HG03097 (cell line): ENCODE data around the gene TFR2.

Experiments used
- ATAC-seq: cut with Tn5 transposase; IDR thresholded peaks from one replicate; pipeline ENCODE4 v1.9.1; 2021; ENCODE audit not compliant: unreplicated experiment, low FRiP score

The TFR2 gene

GRCh38 chr7:100654908-100655831, 13.8 kb upstream of the TFR2 start:
- no peak for ATAC-seq

DNA sequence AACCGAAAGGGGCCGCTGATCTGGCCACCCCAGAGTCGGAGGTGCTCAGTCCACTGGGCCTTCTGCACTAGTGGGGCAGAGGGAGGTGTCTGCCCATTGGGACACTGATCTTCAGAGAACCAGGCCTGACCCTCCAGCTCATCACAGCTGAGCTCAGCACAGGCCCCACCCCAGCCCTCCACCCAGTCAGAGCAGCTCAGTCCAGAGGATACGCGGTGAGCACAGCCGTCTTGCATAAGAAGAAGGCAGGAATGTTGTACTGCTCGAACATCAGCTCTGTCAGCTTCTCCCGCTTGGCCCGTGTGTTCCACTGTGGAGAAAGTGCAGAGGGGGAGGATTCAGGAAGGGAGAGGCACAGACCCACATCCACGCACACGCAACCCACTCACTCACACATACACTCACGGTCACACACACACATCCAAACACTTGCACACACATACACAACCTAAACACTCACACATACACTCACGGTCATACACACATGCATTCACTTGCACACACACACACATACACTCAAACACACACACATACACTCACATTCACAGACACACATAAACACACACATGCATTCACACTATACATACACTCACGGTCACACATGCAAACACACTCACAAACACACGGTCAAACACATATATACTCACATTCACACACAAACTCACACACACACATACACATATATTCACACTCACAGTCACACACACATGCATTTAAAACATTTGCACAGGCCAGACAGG, 8.6 kb upstream of the TFR2 start:
- ATAC-seq = no peak

DNA sequence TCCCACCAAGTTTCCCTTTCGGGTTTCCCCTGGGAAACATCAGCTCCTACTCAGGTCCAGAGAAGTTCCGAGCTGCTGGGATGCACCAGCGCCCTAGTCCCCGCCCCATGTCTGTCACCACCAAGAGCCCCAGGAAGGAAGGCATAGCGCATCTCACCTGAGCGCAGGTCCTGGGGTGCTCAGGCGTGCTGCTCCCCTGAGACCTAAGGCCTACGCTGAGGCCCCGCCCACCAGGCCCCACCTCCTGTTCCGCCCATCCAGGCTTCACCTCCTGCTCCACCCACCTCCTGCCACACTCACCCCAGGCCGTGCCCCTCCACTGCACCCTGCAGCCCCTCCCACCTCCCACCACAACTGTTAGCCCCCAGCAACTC, 1.2 kb upstream of the TFR2 start:
- ATAC-seq = no peak

- no peak for ATAC-seq
Observed at GRCh38 chr7:100641860-100642533, 645 bp upstream of the TFR2 start.

GRCh38 chr7:100640517-100641440, 573 bp downstream of the TFR2 start:
- ATAC-seq = no peak

GRCh38 chr7:100639995-100640516, 1.3 kb downstream of the TFR2 start:
- no peak for ATAC-seq

GRCh38 chr7:100632951-100633717, 8.2 kb downstream of the TFR2 start:
- no peak for ATAC-seq

- no peak for ATAC-seq
Observed at GRCh38 chr7:100630066-100630465, 11.3 kb downstream of the TFR2 start.

DNA sequence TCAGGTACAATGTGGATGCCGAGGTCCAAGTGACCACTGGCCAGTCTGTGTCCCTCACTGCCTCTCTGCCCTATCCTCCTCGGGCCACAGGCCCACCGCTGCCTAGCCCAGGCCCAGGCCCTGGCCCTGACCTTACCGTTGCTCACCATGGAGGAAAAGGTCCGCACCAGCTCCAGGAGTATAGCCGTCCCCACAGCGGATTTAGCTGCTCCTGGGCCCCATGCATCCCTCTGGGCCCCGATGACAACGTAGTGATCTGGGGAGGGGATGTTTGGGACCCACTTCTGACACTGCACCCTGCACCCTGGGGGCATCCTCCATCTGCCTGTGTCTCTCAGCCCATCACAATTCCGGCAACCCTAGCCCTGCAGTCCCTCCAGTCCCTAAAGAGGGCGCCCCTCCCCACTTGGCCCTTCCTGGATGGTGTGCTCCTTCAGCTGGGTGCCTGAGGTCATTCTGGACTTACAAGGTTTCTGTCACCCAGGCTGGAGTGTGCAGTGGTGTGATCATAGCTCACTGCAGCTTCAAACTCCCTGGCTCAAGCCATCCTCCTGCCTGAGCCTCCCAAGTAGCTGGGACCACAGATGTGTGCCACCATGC, 12.1 kb downstream of the TFR2 start:
- ATAC-seq = no peak

DNA sequence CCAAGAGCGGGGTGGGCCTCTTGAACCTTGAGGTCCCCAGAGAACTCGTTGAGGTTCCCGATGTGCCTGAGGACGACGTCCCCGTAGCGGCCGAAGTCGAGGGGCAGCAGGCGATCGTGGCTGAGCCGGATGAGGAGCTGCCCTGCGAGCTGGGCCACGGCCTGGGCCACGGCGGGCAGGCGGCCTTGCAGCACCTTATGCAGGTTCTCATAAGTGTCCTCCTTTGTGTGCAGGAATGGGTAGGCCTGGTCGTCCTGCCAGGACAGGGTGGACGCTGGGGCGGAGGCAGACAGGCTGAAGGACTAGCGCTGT, 14.2 kb downstream of the TFR2 start:
- ATAC-seq = no peak

DNA sequence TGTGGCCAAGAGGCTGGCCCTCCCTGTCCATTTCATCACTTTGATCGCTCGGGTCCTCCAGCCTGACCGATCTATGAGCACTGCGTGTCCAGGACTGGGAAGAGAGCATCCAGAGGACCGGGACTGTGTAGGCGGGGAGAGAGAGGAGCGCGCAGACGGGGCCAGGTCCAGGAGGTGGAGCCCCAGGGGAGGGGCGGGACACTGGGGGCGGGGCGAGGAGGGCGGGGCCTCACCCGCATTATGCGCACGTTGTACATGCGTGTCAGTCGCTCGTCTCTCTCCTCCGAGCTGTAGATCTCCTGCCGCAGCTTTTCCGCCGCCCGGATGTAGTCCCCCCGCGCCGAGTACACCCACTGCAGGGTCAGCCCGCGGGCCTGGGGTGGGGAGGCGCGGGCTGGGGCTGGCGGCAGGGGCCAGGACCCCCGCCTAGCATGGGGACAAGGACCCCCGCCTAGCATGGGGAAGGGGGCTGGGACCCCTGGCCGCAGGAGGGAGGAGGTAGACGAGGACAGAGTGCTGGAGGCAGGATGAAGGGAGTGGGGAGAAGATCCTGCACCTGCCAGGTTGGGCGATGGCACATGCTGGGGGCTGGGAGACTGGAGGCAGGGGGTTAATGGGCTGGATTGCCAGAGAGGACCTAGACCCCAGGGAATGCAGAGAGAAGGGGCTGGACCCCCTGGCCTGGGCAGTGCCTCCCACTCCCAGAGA, 14.7 kb downstream of the TFR2 start:
- no peak for ATAC-seq

DNA sequence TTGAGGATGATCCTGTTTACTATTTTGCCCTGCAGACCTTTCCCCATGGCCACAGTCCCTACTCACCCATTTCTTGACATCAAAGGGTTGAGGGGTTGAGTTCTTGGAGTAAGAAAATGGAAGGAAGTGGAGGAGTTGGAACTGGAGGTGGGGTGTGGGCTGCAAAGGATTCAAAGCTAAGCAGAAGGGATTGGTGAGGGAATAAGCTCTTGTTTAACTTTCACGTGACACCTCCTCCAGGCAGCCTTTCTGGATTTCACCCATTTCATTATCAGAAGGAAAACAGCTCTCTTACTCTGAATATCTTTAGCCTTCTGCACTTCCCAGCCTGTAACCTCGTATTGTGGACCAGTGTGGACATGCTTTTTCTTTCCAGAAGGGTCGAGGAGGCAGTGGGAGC, 15.3 kb downstream of the TFR2 start:
- no peak for ATAC-seq

DNA sequence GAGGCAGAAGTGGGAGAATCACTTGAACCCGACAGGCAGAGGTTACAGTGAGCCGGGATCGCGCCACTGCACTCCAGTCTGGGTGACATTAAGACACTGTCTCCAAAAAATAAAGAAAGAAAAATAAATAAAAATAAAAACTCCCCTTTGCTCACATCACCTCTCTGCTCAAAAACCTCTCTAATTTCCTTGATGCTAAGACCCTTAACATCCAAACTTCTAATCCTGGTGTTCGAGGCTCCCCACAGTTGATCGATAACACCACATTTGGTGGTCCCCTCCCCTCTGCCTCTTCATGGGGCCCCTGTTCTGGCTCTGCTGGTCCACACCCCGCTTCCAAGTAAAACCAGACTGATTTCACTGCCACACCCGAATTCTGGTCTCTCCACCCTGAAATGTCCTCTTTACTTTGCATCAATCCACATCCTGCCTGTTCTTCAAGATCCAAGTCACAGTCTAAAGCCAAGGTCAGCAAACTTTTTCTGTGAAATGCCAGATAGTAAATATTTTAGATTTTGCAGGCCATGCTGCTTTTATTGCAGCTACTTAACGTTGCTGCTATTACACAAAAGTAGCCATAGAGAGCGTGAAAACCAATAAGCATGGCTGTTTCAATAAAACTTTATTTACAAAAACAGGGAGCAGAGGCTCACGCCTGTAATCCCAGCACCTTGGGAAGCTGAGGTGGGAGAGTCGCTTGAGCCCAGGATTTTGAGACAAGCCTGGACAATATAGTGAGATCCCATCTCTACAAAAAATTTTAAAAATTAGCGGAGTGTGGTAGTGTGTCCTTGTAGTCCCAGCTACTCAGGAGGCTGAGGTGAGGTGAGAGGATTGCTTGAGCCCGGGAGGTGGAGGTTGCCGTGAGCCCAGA, 17.2 kb downstream of the TFR2 start:
- ATAC-seq = no peak

GRCh38 chr7:100621554-100621953, 19.8 kb downstream of the TFR2 start:
- no peak for ATAC-seq

- no peak for ATAC-seq
Observed at GRCh38 chr7:100620804-100621203, 20.5 kb downstream of the TFR2 start.

DNA sequence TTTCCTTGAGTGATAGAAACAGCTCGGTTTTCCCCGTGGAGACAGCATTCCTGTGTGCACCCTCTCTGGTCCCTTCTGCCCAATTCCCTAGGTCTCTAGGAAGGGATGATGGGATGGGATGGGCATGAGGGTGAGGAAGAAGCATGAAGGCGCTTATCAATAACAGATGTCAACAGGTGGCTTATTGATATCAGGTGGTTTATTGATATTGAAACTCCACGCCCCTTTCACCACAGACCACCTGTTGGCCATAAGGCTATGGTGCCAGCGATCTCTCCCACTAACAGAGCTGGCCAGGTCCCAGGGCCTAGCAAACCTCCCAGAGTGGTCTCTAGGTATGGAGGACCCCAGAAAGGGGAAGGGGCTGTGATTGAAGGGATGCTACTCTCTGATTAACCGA, 21.1 kb downstream of the TFR2 start:
- ATAC-seq = no peak

- no peak for ATAC-seq
Observed at GRCh38 chr7:100614308-100614861, 27.0 kb downstream of the TFR2 start.
